GF-D8 (cell line): ENCODE data around the gene SVOPL.

Source experiments
- DNase-seq: peaks from one replicate; lab custom pipeline; 2025; lab: John Stamatoyannopoulos, UW

The SVOPL gene

GRCh38 chr7:138556771-138557484 is 144.2 kb downstream of the SVOPL start:
- DNase-seq = no peak

GRCh38 chr7:138555684-138556083 is 145.5 kb downstream of the SVOPL start:
- no peak for DNase-seq

GRCh38 chr7:138554674-138555073 is 146.5 kb downstream of the SVOPL start:
- no peak for DNase-seq

- DNase-seq = no peak
Observed at GRCh38 chr7:138553805-138554204, 147.4 kb downstream of the SVOPL start.

- no peak for DNase-seq
Observed at GRCh38 chr7:138551102-138551501, 150.1 kb downstream of the SVOPL start.

- DNase-seq = no peak
Observed at GRCh38 chr7:138550337-138550736, 150.8 kb downstream of the SVOPL start.

- no peak for DNase-seq
Observed at GRCh38 chr7:138549082-138549481, 152.1 kb downstream of the SVOPL start.

- DNase-seq = no peak
Observed at GRCh38 chr7:138546829-138547228, 154.3 kb downstream of the SVOPL start.

GRCh38 chr7:138546064-138546619 is 155.0 kb downstream of the SVOPL start:
- DNase-seq = no peak

- DNase-seq = no peak
Observed at GRCh38 chr7:138545123-138545522, 156.0 kb downstream of the SVOPL start.
